HepG2 (cell line): Measurements from ENCODE around the gene RBP3. TPM values are rescaled to one million over a fixed set of nuclear protein-coding genes. Genes with fewer than 3 reads are reported as not detected.

Experiments used
- ATAC-seq: fragments of 200-7000 bp; cut with Tn5 transposase; 3 replicates; pipeline ENCODE4 v1.9.1; 2020; ENCODE audit warnings: mild to moderate bottlenecking, moderate library complexity
- BruUV-seq: library from RNA; stranded (reverse); fragments of 400-500 nt; replicated peaks from 2 replicates; lab custom pipeline; 2021; lab: Mats Ljungman, UMichigan
- CTCF ChIA-PET: fragments of 300-600 bp; formaldehyde crosslinking; extraction: SDS; loops from one replicate; lab custom pipeline; 2021; ENCODE audit warnings: low total read pairs, inconsistent platforms, low intra/inter-chr PET ratio; lab: Yijun Ruan, JAX
- POLR2A ChIA-PET: fragments of 350-600 bp; sonication (Branson Sonifier 250); formaldehyde crosslinking; loops from one replicate; lab custom pipeline; 2020; ENCODE audit warnings: antibody characterized with exemption, inconsistent platforms; lab: Yijun Ruan, JAX
- DNase-seq: peaks from one replicate; pipeline ENCODE4 v3.0.0-alpha.2; 2015; ENCODE audit warnings: low spot score
- FAIRE-seq: peaks from 3 replicates; lab custom pipeline; 2011; peaks lifted over from hg19 to GRCh38; lab: Jason Lieb, UNC
- H2AFZ ChIP-seq: one replicate; pipeline ENCODE4 v1.6.1; 2011; ENCODE audit warnings: low read length, inconsistent platforms
- H3K27ac ChIP-seq: fragments of 300-600 bp; 3 replicates; pipeline ENCODE4 v1.8.0; 2011; ENCODE audit warnings: mixed run types, mild to moderate bottlenecking, mixed read lengths, low read length, inconsistent platforms; ENCODE audit not compliant: insufficient read depth; ENCODE audit errors: extremely low read length
- H3K27me3 ChIP-seq, 2 experiments: fragments of 200-600 bp in 1 of 2; 2 replicates in 1 of 2; 3 replicates in 1 of 2; pipeline versions ENCODE4 v1.6.0 to v1.8.0; 2011; ENCODE audit warnings: low read length in 2 of 2, mild to moderate bottlenecking in 2 of 2, moderate library complexity in 2 of 2, inconsistent platforms in 1 of 2; ENCODE audit not compliant: insufficient read depth in 2 of 2, control insufficient read depth in 1 of 2
- H3K36me3 ChIP-seq, 2 experiments: fragments of 200-600 bp in 1 of 2; replicated peaks in 1 of 2; 2 replicates in 1 of 2; 3 replicates in 1 of 2; pipeline versions ENCODE4 v1.5.1 to v1.8.0; 2011; ENCODE audit warnings: low read length in 2 of 2, inconsistent platforms in 1 of 2; ENCODE audit not compliant: insufficient read depth in 2 of 2, control insufficient read depth in 1 of 2
- H3K4me1 ChIP-seq: 2 replicates; pipeline ENCODE4 v1.5.1; 2012; ENCODE audit warnings: low read length, inconsistent platforms; ENCODE audit not compliant: insufficient read depth
- H3K4me2 ChIP-seq: 2 replicates; pipeline ENCODE4 v1.6.0; 2011; ENCODE audit warnings: low read depth, low read length, inconsistent platforms
- H3K4me3 ChIP-seq, 3 experiments: fragments of 200-600 bp in 1 of 3; sonication (generic), shearing (Covaris generic) in 1 of 3; replicated peaks in 1 of 3; 2 replicates each; pipeline ENCODE4 v1.5.1; 2011 to 2016; ENCODE audit warnings: low read length in 3 of 3, inconsistent platforms in 2 of 3, low read depth in 2 of 3, mild to moderate bottlenecking in 2 of 3, control low read depth in 1 of 3, mixed read lengths in 1 of 3; ENCODE audit not compliant: insufficient read depth in 1 of 3
- H3K79me2 ChIP-seq: one replicate; pipeline ENCODE4 v1.6.1; 2011; ENCODE audit warnings: low read length, inconsistent platforms; ENCODE audit not compliant: insufficient read depth
- H3K9ac ChIP-seq: 2 replicates; pipeline ENCODE4 v1.6.0; 2011; ENCODE audit warnings: mild to moderate bottlenecking, low read depth, low read length, inconsistent platforms; ENCODE audit not compliant: insufficient read depth
- H3K9me3 ChIP-seq: 2 replicates; pipeline ENCODE4 v1.5.1; 2012; ENCODE audit warnings: mild to moderate bottlenecking, low read length
- H4K20me1 ChIP-seq: 2 replicates; pipeline ENCODE4 v1.6.0; 2011; ENCODE audit warnings: inconsistent platforms, mild to moderate bottlenecking, low read length, moderate library complexity; ENCODE audit not compliant: insufficient read depth
- AHR ChIP-seq: IDR thresholded peaks from 2 replicates; pipeline ENCODE4 v1.6.1; 2018; ENCODE audit warnings: missing genetic modification reagents, missing compliant biosample characterization
- CENPBD1 ChIP-seq: sonication (generic); formaldehyde crosslinking; IDR thresholded peaks from 2 replicates; pipeline ENCODE4 v1.8.0; 2022; ENCODE audit warnings: missing genetic modification reagents, low read depth, mild to moderate bottlenecking, borderline replicate concordance
- HOXA7 ChIP-seq: sonication (generic); formaldehyde crosslinking; IDR thresholded peaks from 2 replicates; pipeline ENCODE4 v1.8.1; 2022; ENCODE audit warnings: mild to moderate bottlenecking, missing genetic modification reagents, moderate library complexity
- MXD1 ChIP-seq: sonication (generic); formaldehyde crosslinking; IDR thresholded peaks from 2 replicates; pipeline ENCODE4 v1.4.0; 2020; ENCODE audit warnings: mild to moderate bottlenecking, missing genetic modification reagents
- NKX3-1 ChIP-seq: sonication (generic); formaldehyde crosslinking; IDR thresholded peaks from 2 replicates; pipeline ENCODE4 v1.5.0; 2020; ENCODE audit warnings: missing genetic modification reagents
- POLR2A ChIP-seq, 2 experiments: IDR thresholded peaks; 2 replicates each; pipeline ENCODE4 v1.6.1; 2011; ENCODE audit warnings: low read depth in 2 of 2, low read length in 2 of 2, mild to moderate bottlenecking in 1 of 2, moderate library complexity in 1 of 2; ENCODE audit not compliant: insufficient read depth in 1 of 2
- SRSF4 ChIP-seq: fragments of 200-400 bp; formaldehyde crosslinking; IDR thresholded peaks from one replicate; pipeline ENCODE4 v1.6.1; 2018; ENCODE audit warnings: mild to moderate bottlenecking, low read depth, low read length, moderate library complexity; ENCODE audit not compliant: poor library complexity, severe bottlenecking
- THAP11 ChIP-seq: IDR thresholded peaks from 2 replicates; pipeline ENCODE4 v1.6.1; 2016; ENCODE audit warnings: missing biosample characterization, missing genetic modification reagents
- THAP8 ChIP-seq: sonication (generic); formaldehyde crosslinking; IDR thresholded peaks from 2 replicates; pipeline ENCODE4 v1.5.1; 2020; ENCODE audit warnings: missing genetic modification reagents, mild to moderate bottlenecking, borderline replicate concordance
- ZIK1 ChIP-seq: sonication (generic); formaldehyde crosslinking; IDR thresholded peaks from 2 replicates; pipeline ENCODE4 v1.5.0; 2020; ENCODE audit warnings: mild to moderate bottlenecking, low read depth, missing genetic modification reagents, borderline replicate concordance
- ZNF10 ChIP-seq: sonication (generic); formaldehyde crosslinking; IDR thresholded peaks from 2 replicates; pipeline ENCODE4 v1.4.0; 2020; ENCODE audit warnings: mild to moderate bottlenecking, low read depth, missing genetic modification reagents, borderline replicate concordance
- ZNF205 ChIP-seq: IDR thresholded peaks from 2 replicates; pipeline ENCODE4 v1.6.1; 2018; ENCODE audit warnings: missing biosample characterization, missing genetic modification reagents
- ZNF264 ChIP-seq: sonication (generic); formaldehyde crosslinking; IDR thresholded peaks from 2 replicates; pipeline ENCODE4 v1.4.0; 2020; ENCODE audit warnings: missing genetic modification reagents
- ZNF430 ChIP-seq: sonication (generic); formaldehyde crosslinking; IDR thresholded peaks from 2 replicates; pipeline ENCODE4 v1.9.0; 2021; ENCODE audit warnings: mild to moderate bottlenecking, missing genetic modification reagents
- ZSCAN25 ChIP-seq: sonication (generic); formaldehyde crosslinking; IDR thresholded peaks from 2 replicates; pipeline ENCODE4 v1.8.0; 2022; ENCODE audit warnings: mild to moderate bottlenecking, missing genetic modification reagents
- WGBS: methylation state at CpG from one replicate; pipeline ENCODE4 v1.1.6; 2017; ENCODE audit warnings: low lambda C conversion rate; 5-methylcytosine and 5-hydroxymethylcytosine counted together
- in situ Hi-C: cut with HindIII; loops from 2 replicates; pipeline ENCODE4 v1.10.0; 2017; ENCODE audit warnings: low pct_unique_long_range_greater_than_20kb; ENCODE audit not compliant: extremely low pct_ligation_motif_present
- intact Hi-C: fragments of 100-400 bp; cut with micrococcal nuclease; formaldehyde crosslinking; loops from one replicate; pipeline ENCODE4 v1.10.0; 2022; ENCODE audit not compliant: unreplicated experiment
- polyA plus RNA-seq, 8 experiments: library from polyadenylated mRNA; depleted of rRNA in 3 of 8; stranded (reverse) in 7 of 8; unstranded in 1 of 8; fragments of >200 nt; fragmentation: Illumina TruSeq in 4 of 8; extraction: Trizol in 4 of 8; gene quantifications; 2 replicates each; pipeline versions ENCODE4 v1.2.1 to v1.2.3, GENCODE V29; 2011 to 2016; ENCODE audit warnings: low read depth in 4 of 8, missing spikeins in 1 of 8, mixed read lengths in 1 of 8; ENCODE audit not compliant: insufficient read depth in 1 of 8
- total RNA-seq, 5 experiments: library from RNA; depleted of rRNA; stranded (reverse); fragments of >200 nt; fragmentation: Illumina TruSeq; extraction: Trizol; gene quantifications; 2 replicates each; pipeline ENCODE4 v1.2.3, GENCODE V29; 2016; ENCODE audit warnings: low read depth in 1 of 5

The RBP3 gene
- total and polyA plus RNA-seq, 2 of the 13 experiments (the other 11 are each of a cell fraction or from before 2014, with no cell fraction given) = not detected

GRCh38 chr10:47376522-47377220 lies 28.5 kb downstream of the RBP3 start:
- no peak overlapping the region for H3K4me3 ChIP-seq
- ChIA-PET CTCF (no interaction called here), POLR2A (no interaction called here)
- TF ChIP-seq ZNF10 (CRISPR knock-in tag) (no peak), NKX3-1 (CRISPR knock-in tag) (no peak), SRSF4 (no peak), ZNF264 (CRISPR knock-in tag) (no peak), THAP11 (CRISPR knock-in tag) (no peak), AHR (CRISPR knock-in tag) (no peak), MXD1 (no peak), THAP8 (CRISPR knock-in tag) (no peak), POLR2A (IDR thresholded peaks at IDR 0.05; ENCODE audit: insufficient read depth in 1 of 2, low read depth in 2 of 2, low read length in 2 of 2) (no peak), HOXA7 (CRISPR knock-in tag) (no peak), ZNF430 (CRISPR knock-in tag) (no peak), CENPBD1 (CRISPR knock-in tag) (no peak), ZNF205 (CRISPR knock-in tag) (no peak), ZIK1 (no peak), ZSCAN25 (CRISPR knock-in tag) (no peak)
- WGBS = 67% methylated on average over 9 of the region's 10 CpGs
- in situ Hi-C loops (no loop called here), intact Hi-C loops (no loop called here)
- H3K9me3 ChIP-seq = no peaks in the 10 kb centered on the region
- no peak overlapping the region for H3K4me2 ChIP-seq
- H3K27me3 ChIP-seq = peaks cover 3 to 5% of the 10 kb centered on the region in 2 experiments; a peak in 3 of 5 replicates
- no peak overlapping the region for H2AFZ ChIP-seq
- H3K4me1 ChIP-seq = peaks cover 19% of the 10 kb centered on the region
- ATAC-seq (no peak), FAIRE-seq (no peak), DNase-seq (no peak)
- H4K20me1 ChIP-seq = no peaks in the 10 kb centered on the region
- H3K9ac ChIP-seq = no peak overlapping the region
- H3K36me3 ChIP-seq = no peaks in the 10 kb centered on the region
- no peak overlapping the region for H3K27ac ChIP-seq
- no peaks in the 10 kb centered on the region for H3K79me2 ChIP-seq
- no TSS peak for BruUV-seq
